ENCODE results near the gene THSD7A. TPM values are rescaled to one million over a fixed set of nuclear protein-coding genes. Genes with fewer than 3 reads are reported as not detected.

The THSD7A gene
- total and polyA plus RNA-seq, 2 of the 13 experiments (the other 11 are each of a cell fraction or from before 2014, with no cell fraction given), result 0.01 to 0.07 TPM

DNA sequence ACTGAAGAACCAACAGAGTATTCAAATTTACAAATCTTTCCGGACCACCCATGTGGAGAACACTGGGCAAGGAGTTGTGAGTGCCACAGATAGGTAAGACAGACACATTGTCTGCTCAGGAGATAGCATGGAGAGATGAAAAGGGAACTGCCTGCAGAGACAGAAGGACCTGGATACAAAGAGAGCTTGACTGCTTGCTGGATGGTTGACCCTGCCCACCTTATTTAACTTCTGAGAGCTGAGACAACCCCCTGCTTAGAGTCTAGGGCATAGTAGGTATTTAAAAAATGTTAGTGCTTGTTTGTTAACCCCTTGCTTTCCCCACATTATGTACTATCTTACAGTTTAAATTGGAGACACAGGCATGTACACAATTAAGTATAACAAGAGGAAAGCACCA is 314.1 kb downstream of the THSD7A start:
- Histone ChIP-seq H3K27ac (ENCODE audit: extremely low read length, insufficient read depth, low read length) (no peak overlapping the region), H3K27me3 (ENCODE audit: control insufficient read depth in 1 of 2, insufficient read depth in 2 of 2, low read length in 2 of 2) (no peaks in the 10 kb centered on the region), H3K4me1 (ENCODE audit: insufficient read depth, low read length) (no peaks in the 10 kb centered on the region), H3K79me2 (ENCODE audit: insufficient read depth, low read length) (no peaks in the 10 kb centered on the region), H3K9me3 (ENCODE audit: low read length) (no peaks in the 10 kb centered on the region), H3K9ac (ENCODE audit: insufficient read depth, low read depth, low read length) (no peak overlapping the region), H3K36me3 (replicated peaks in 1 of 2; ENCODE audit: control insufficient read depth in 1 of 2, insufficient read depth in 2 of 2, low read length in 2 of 2) (no peaks in the 10 kb centered on the region), H3K4me3 (replicated peaks in 1 of 3; ENCODE audit: insufficient read depth in 1 of 3, low read depth in 2 of 3, low read length in 3 of 3) (no peak overlapping the region), H4K20me1 (ENCODE audit: insufficient read depth, low read length) (no peaks in the 10 kb centered on the region), H2AFZ (ENCODE audit: low read length) (no peak overlapping the region), H3K4me2 (ENCODE audit: low read depth, low read length) (no peak overlapping the region)
- ChIA-PET CTCF (ENCODE audit: low intra/inter-chr PET ratio, low total read pairs) (no interaction called here), POLR2A (no interaction called here)
- FAIRE-seq (no peak), ATAC-seq (no peak), DNase-seq (ENCODE audit: low spot score) (no peak)
- intact Hi-C loops (cut with micrococcal nuclease; ENCODE audit: unreplicated experiment), result no loop called here
- in situ Hi-C loops (cut with HindIII; ENCODE audit: extremely low pct_ligation_motif_present, low pct_unique_long_range_greater_than_20kb), result no loop called here
- WGBS (ENCODE audit: low lambda C conversion rate), result 0% methylated on average over 1 of the region's 1 CpG
- BruUV-seq (replicated peaks), result no TSS peak
- no peak for TF ChIP-seq HMG20A (CRISPR knock-in tag; IDR thresholded peaks at IDR 0.05; ENCODE audit: borderline replicate concordance)
- no peak for TF ChIP-seq ZNF570 (CRISPR knock-in tag; IDR thresholded peaks at IDR 0.05; ENCODE audit: borderline replicate concordance)
- no peak for TF ChIP-seq ZNF337 (CRISPR knock-in tag; IDR thresholded peaks at IDR 0.05; ENCODE audit: borderline replicate concordance, low read depth)
- TF ChIP-seq AGO1 (IDR thresholded peaks at IDR 0.05; ENCODE audit: low read depth, low read length, poor library complexity, severe bottlenecking), result no peak
- TF ChIP-seq, protein P1, sequence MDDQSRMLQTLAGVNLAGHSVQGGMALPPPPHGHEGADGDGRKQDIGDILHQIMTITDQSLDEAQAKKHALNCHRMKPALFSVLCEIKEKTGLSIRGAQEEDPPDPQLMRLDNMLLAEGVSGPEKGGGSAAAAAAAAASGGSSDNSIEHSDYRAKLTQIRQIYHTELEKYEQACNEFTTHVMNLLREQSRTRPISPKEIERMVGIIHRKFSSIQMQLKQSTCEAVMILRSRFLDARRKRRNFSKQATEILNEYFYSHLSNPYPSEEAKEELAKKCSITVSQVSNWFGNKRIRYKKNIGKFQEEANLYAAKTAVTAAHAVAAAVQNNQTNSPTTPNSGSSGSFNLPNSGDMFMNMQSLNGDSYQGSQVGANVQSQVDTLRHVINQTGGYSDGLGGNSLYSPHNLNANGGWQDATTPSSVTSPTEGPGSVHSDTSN (CRISPR knock-in tag; IDR thresholded peaks at IDR 0.05; ENCODE audit: borderline replicate concordance), result no peak

DNA sequence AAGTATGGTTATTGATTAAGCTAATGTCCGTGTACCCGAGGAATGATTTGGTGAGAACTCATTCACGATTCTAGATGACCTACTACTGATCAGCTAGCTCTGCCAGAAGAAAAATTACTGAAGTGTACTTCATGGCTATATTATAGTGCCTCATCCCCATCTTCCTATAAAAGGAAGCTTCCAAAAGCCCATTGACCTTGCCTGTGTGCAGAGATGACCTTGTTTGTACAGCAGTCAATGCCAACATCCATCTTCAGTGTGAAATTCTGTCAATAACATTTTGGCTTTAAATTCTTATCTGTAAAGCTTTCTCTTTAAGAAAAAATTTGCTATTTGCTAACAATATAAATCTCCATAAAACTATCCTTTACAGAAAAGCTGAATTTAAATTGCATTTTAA is 315.7 kb downstream of the THSD7A start:
- in situ Hi-C loops (cut with HindIII; ENCODE audit: extremely low pct_ligation_motif_present, low pct_unique_long_range_greater_than_20kb) (no loop called here), intact Hi-C loops (cut with micrococcal nuclease; ENCODE audit: unreplicated experiment) (no loop called here)
- Histone ChIP-seq H2AFZ (ENCODE audit: low read length) (no peak overlapping the region), H3K79me2 (ENCODE audit: insufficient read depth, low read length) (no peaks in the 10 kb centered on the region), H4K20me1 (ENCODE audit: insufficient read depth, low read length) (no peaks in the 10 kb centered on the region), H3K36me3 (replicated peaks in 1 of 2; ENCODE audit: control insufficient read depth in 1 of 2, insufficient read depth in 2 of 2, low read length in 2 of 2) (no peaks in the 10 kb centered on the region), H3K27ac (ENCODE audit: extremely low read length, insufficient read depth, low read length) (no peak overlapping the region), H3K4me1 (ENCODE audit: insufficient read depth, low read length) (no peaks in the 10 kb centered on the region), H3K4me2 (ENCODE audit: low read depth, low read length) (no peak overlapping the region), H3K9me3 (ENCODE audit: low read length) (no peaks in the 10 kb centered on the region), H3K9ac (ENCODE audit: insufficient read depth, low read depth, low read length) (no peak overlapping the region), H3K4me3 (replicated peaks in 1 of 3; ENCODE audit: insufficient read depth in 1 of 3, low read depth in 2 of 3, low read length in 3 of 3) (no peak overlapping the region), H3K27me3 (ENCODE audit: control insufficient read depth in 1 of 2, insufficient read depth in 2 of 2, low read length in 2 of 2) (no peaks in the 10 kb centered on the region)
- no peak for ATAC-seq
- no peak for DNase-seq (ENCODE audit: low spot score)
- POLR2A ChIA-PET, result no interaction called here
- WGBS (ENCODE audit: low lambda C conversion rate), result 2% methylated on average over 3 of the region's 3 CpGs
- FAIRE-seq, result no peak
- BruUV-seq (replicated peaks), result no TSS peak
- CTCF ChIA-PET (ENCODE audit: low intra/inter-chr PET ratio, low total read pairs), result no interaction called here
- TF ChIP-seq CHD2 (IDR thresholded peaks at IDR 0.05; ENCODE audit: low read depth, low read length) (no peak), ZNF550 (CRISPR knock-in tag; IDR thresholded peaks at IDR 0.05; ENCODE audit: borderline replicate concordance) (no peak), SRSF9 (IDR thresholded peaks at IDR 0.05; ENCODE audit: borderline replicate concordance, insufficient read depth, low read depth, low read length, poor library complexity, severe bottlenecking) (no peak), ZNF564 (CRISPR knock-in tag; IDR thresholded peaks at IDR 0.05) (no peak), KDM1A (CRISPR knock-in tag; IDR thresholded peaks at IDR 0.05) (no peak), SETDB1 (CRISPR knock-in tag; IDR thresholded peaks at IDR 0.05; ENCODE audit: borderline replicate concordance) (no peak), SOX13 (IDR thresholded peaks at IDR 0.05) (no peak), SOX13 (CRISPR knock-in tag; conservative IDR thresholded peaks at IDR 0.05 in 1 of 2, IDR thresholded peaks at IDR 0.05 in 1 of 2) (no peak), NFIB (CRISPR knock-in tag; IDR thresholded peaks at IDR 0.05; ENCODE audit: borderline replicate concordance) (no peak)
- TF ChIP-seq, protein P2, sequence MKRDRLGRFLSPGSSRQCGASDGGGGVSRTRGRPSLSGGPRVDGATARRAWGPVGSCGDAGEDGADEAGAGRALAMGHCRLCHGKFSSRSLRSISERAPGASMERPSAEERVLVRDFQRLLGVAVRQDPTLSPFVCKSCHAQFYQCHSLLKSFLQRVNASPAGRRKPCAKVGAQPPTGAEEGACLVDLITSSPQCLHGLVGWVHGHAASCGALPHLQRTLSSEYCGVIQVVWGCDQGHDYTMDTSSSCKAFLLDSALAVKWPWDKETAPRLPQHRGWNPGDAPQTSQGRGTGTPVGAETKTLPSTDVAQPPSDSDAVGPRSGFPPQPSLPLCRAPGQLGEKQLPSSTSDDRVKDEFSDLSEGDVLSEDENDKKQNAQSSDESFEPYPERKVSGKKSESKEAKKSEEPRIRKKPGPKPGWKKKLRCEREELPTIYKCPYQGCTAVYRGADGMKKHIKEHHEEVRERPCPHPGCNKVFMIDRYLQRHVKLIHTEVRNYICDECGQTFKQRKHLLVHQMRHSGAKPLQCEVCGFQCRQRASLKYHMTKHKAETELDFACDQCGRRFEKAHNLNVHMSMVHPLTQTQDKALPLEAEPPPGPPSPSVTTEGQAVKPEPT (CRISPR knock-in tag; IDR thresholded peaks at IDR 0.05; ENCODE audit: low read depth), result no peak
